ENCODE measurements around the gene MARCHF9. TPM values are rescaled to one million over a fixed set of nuclear protein-coding genes. Genes with fewer than 3 reads are reported as not detected.
A peak's percentile ranks its signal among the peaks of the same experiment; 100 is the strongest.

The MARCHF9 gene
- total RNA-seq, 1 experiment from 2014 or later = 21.8 TPM

- POLR2A ChIA-PET = interaction anchor here (0.8 to 1.2 kb wide), 5 partner anchors 15 to 212 kb away, joined by 3 to 7 read pairs (median 4); partner anchors contain the start of genes OS9 and TSPAN31
- H3K4me2 ChIP-seq (ENCODE audit: low read length) = peak overlapping the region; percentile 99
- no peaks in the 10 kb centered on the region for H3K27me3 ChIP-seq (ENCODE audit: insufficient read depth, low read length)
- H2AFZ ChIP-seq (ENCODE audit: low read depth, low read length, poor library complexity, severe bottlenecking) = no peak overlapping the region
- intact Hi-C loops (cut with micrococcal nuclease) = loop anchor here (2.0 kb wide), 1 partner anchor 16 kb away; no protein-coding TSS in a partner anchor
- peaks cover 7 to 18% of the 10 kb centered on the region in 2 experiments; a peak in 3 of 4 replicates for H3K4me1 ChIP-seq (ENCODE audit: control insufficient read depth in 1 of 2, insufficient read depth in 2 of 2, low read length in 2 of 2)
- H3K36me3 ChIP-seq (ENCODE audit: control insufficient read depth in 1 of 2, insufficient read depth in 2 of 2, low read length in 2 of 2) = peaks cover 4 to 8% of the 10 kb centered on the region in 2 experiments; a peak in 2 of 4 replicates
- H3K27ac ChIP-seq (ENCODE audit: low read depth, low read length) = peak overlapping the region; percentile 92
- no peaks in the 10 kb centered on the region for H4K20me1 ChIP-seq (ENCODE audit: insufficient read depth)
- no peaks in the 10 kb centered on the region for H3K9me3 ChIP-seq (ENCODE audit: control insufficient read depth in 1 of 2, insufficient read depth in 1 of 2, low read depth in 1 of 2, low read length in 2 of 2)
- DNase-seq (ENCODE audit: low read depth, low spot score) = peak; percentile 72
- H3K79me2 ChIP-seq (ENCODE audit: insufficient read depth, low read length) = no peaks in the 10 kb centered on the region
- peak overlapping the region; percentile 85 to 89 for H3K4me3 ChIP-seq (replicated peaks in 1 of 2; ENCODE audit: low read depth in 1 of 2, low read length in 2 of 2)
- TF ChIP-seq EGR1 (IDR thresholded peaks at IDR 0.05; ENCODE audit: low read depth) (peak; percentile 34; the same call in 1 of the 2 replicates), SIN3A (IDR thresholded peaks at IDR 0.05; ENCODE audit: low read depth) (no peak), POLR2AphosphoS5 (IDR thresholded peaks at IDR 0.05; ENCODE audit: low read depth, low read length) (peak; percentile 57; the same call in 1 of the 2 replicates), ZFX (IDR thresholded peaks at IDR 0.05) (peak; percentile 29; the same call in 1 of the 2 replicates), CTCF (IDR thresholded peaks at IDR 0.05 in 2 of 3, conservative IDR thresholded peaks at IDR 0.05 in 1 of 3; ENCODE audit: borderline replicate concordance in 1 of 3, insufficient read depth in 1 of 3, low read depth in 2 of 3, low read length in 2 of 3) (peak; percentile 76 to 95 (median 83)), MAX (IDR thresholded peaks at IDR 0.05) (peak; percentile 68), RAD21 (IDR thresholded peaks at IDR 0.05; ENCODE audit: low read depth) (peak; percentile 57), EZH2 (IDR thresholded peaks at IDR 0.05) (no peak)
- H3K9ac ChIP-seq (ENCODE audit: low read length) = peak overlapping the region; percentile 89
- CTCF ChIA-PET = interaction anchor here (0.6 to 3.1 kb wide), 13 partner anchors 10 to 271 kb away, joined by 3 to 15 read pairs (median 4); partner anchors contain the start of genes EEF1AKMT3, INHBE, METTL1 and OS9
- ATAC-seq = peak; percentile 94
- no peaks in the 10 kb centered on the region for H3K9me2 ChIP-seq (ENCODE audit: insufficient read depth)
- no TSS peak for BruUV-seq (replicated peaks)
- RAD21 ChIA-PET (ENCODE audit: low non-redundant PET in 1 of 2, low total read pairs in 2 of 2, uncharacterized antibody in 2 of 2, unreplicated experiment in 2 of 2) = no interaction called here
These were observed 28.6 kb upstream of the MARCHF9 start for GRCh38 chr12:57726151-57726883.

All from HCT116 (cell line).